Measurements from ENCODE around the gene MACROD2.
"Not testable (repeated sequence)": the region's sequence is repeated elsewhere in the genome, so short reads cannot be mapped to it uniquely, and the experiment has no call there.

Gene MACROD2

DNA sequence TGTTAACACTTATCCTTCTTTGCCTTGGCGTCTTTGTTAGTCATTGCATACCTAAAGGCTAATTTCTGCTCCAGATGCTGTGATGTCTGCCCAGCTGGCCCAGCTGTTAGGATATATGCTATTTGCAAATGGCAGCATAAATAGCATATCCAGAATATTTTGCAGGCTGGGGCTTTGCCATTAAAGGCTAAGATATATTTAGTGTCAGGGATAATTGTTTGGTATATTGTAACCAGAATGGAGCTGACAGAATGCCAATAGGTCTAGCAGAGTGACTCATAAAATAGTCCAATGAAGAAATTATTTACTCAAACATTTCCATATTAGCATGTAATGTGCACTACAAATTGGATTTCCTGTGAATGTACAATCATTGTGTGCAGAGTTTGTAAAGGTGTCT lies 926.2 kb downstream of the MACROD2 start:
- Histone ChIP-seq H3K27me3 (no peaks in the 10 kb centered on the region), H3K27ac (no peak overlapping the region), H3K4me3 (no peak overlapping the region), H4K20me1 (no peaks in the 10 kb centered on the region), H3K4me2 (no peak overlapping the region), H3K9me3 (no peaks in the 10 kb centered on the region), H3K4me1 (no peaks in the 10 kb centered on the region), H3K9ac (no peak overlapping the region), H3K36me3 (no peaks in the 10 kb centered on the region)
- no peak for TF ChIP-seq Cebpa-rat (IDR thresholded peaks at IDR 0.05)

DNA sequence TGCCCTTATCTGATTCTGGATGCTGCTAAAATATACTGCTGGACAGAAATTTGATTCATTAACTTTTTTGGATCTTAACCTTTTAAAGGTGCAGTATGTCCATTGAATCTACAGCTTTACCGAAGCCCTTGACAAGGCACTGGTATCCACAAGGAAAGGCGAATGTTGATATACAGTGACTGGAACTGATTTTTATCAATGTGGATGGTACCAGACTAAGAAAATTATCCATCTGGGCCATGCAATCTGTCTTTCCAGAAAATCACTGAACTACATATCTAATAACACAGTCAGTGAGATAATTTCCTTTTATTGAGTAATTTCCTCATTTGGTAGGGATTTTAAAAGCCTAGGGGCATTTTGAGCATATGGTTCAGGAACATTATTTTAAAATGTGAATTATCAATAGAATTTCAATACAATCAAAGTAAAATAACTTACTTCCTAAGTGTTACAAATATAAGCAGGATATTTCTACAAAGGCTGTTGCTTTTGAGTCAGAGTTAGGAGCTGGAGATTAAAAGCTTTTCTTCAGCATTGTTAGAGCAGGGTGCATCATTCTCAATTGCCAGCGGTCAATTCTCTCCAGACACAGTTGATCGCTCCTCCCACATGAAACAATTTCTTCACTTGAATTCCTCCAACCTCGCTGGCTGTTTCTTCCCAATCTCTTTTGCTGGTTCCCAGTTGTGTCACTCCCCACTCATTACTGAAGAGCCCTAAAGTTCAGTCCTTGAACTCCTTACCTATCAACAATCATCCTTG lies 927.4 kb downstream of the MACROD2 start:
- Histone ChIP-seq H3K36me3 (no peaks in the 10 kb centered on the region), H4K20me1 (no peaks in the 10 kb centered on the region), H3K9ac (no peak overlapping the region), H3K9me3 (no peaks in the 10 kb centered on the region), H3K4me1 (no peaks in the 10 kb centered on the region), H3K4me2 (no peak overlapping the region), H3K27ac (no peak overlapping the region), H3K4me3 (no peak overlapping the region), H3K27me3 (no peaks in the 10 kb centered on the region)
- TF ChIP-seq Cebpa-rat (IDR thresholded peaks at IDR 0.05), result no peak

DNA sequence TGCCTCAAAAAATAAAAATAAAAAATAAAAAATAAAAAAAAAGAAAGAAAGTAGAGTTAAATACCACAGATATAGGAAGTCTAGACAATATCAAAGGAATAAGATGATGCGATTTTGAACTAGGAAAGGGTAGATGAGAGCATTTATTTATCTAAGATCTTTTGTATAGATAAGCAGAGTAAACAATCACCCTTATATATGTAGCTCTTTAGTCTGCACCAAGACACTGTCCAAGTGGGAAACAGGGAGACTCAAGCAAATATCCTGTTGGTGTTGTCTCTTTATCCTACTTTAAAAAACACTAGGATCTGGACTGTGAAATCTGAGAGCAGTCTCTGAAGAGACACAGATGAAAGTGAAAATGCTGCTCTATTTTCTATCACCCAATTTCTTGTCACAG lies 929.1 kb downstream of the MACROD2 start:
- H3K27me3 ChIP-seq, result no peaks in the 10 kb centered on the region
- H3K36me3 ChIP-seq, result no peaks in the 10 kb centered on the region
- no peaks in the 10 kb centered on the region for H4K20me1 ChIP-seq
- H3K4me1 ChIP-seq, result no peaks in the 10 kb centered on the region
- no peak overlapping the region for H3K27ac ChIP-seq
- TF ChIP-seq Cebpa-rat (IDR thresholded peaks at IDR 0.05), result no peak
- H3K4me2 ChIP-seq, result no peak overlapping the region
- no peak overlapping the region for H3K4me3 ChIP-seq
- H3K9ac ChIP-seq, result no peak overlapping the region
- H3K9me3 ChIP-seq, result no peaks in the 10 kb centered on the region

DNA sequence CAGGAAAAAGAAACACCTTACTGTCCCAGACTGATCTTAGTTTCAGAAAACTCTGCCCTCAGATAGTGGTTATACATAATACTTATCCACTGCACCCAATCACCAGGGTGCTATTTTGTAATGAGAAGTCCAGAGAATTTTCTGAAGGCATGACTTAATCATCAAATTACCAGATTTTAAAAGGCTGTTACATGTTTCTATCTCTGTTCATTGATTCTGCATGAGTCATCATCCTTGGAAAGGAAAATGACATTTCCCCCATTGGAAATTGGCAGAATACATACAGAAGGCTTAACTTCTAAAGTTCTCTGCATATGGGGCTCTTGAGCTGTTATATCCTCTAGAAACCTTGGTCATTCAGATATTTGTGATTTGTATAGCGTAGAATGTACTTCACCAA lies 930.0 kb downstream of the MACROD2 start:
- Histone ChIP-seq H3K4me2 (no peak overlapping the region), H4K20me1 (no peaks in the 10 kb centered on the region), H3K4me3 (no peak overlapping the region)

DNA sequence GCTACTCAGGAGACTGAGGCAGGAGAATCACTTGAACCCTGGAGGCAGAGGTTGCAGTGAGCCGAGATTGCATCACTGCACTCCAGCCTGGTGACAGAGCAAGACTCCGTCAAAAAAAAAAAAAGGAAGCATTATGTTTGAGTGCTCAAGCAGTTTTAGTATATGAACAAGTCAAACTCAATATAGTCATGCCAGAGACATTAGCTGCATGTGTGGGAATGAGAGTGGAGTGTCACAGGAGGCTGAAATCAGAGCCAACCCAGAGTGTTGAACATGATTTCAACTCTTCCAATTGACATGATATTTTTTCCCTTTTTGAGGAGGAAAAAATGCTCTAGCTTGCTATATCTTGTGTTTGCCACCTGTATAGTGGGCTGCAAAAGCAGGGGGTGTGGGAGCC lies 931.1 kb downstream of the MACROD2 start:
- H3K36me3 ChIP-seq, result not testable (repeated sequence)

More for the DNA sequence above, 930.0 kb downstream of the MACROD2 start:
- no peak overlapping the region for H3K27ac ChIP-seq
- no peaks in the 10 kb centered on the region for H3K27me3 ChIP-seq
- H3K36me3 ChIP-seq, result no peaks in the 10 kb centered on the region
- H3K4me1 ChIP-seq, result no peaks in the 10 kb centered on the region
- TF ChIP-seq Cebpa-rat (IDR thresholded peaks at IDR 0.05), result no peak
- no peaks in the 10 kb centered on the region for H3K9me3 ChIP-seq
- H3K9ac ChIP-seq, result no peak overlapping the region

DNA sequence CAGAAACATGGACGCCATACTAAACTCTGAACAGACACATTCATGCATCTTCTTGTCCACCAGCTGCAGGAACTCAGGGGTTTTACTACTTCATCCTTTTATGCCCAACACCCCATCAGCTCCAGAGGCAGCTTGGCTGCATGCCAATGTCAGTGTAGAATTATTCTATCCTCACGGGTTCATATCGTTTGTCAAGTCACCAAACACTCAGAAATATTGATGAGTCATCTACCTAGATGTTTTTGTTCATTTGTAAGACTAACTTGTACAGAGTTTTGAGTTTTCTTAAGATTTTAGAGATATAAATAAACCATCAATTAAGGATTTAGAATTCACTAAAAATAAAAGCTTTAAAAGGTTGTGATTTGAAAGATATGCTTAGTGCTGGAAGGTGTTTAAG lies 932.8 kb downstream of the MACROD2 start:
- Histone ChIP-seq H3K27me3 (no peaks in the 10 kb centered on the region), H3K27ac (no peak overlapping the region), H4K20me1 (no peaks in the 10 kb centered on the region), H3K9ac (no peak overlapping the region), H3K4me3 (no peak overlapping the region), H3K4me1 (no peaks in the 10 kb centered on the region), H3K4me2 (no peak overlapping the region), H3K36me3 (no peaks in the 10 kb centered on the region), H3K9me3 (no peaks in the 10 kb centered on the region)
- no peak for TF ChIP-seq Cebpa-rat (IDR thresholded peaks at IDR 0.05)

More for the DNA sequence above, 931.1 kb downstream of the MACROD2 start:
- not testable (repeated sequence) for H3K4me3 ChIP-seq, H3K27ac ChIP-seq, H3K27me3 ChIP-seq, H3K9ac ChIP-seq, H4K20me1 ChIP-seq, H3K4me1 ChIP-seq, H3K9me3 ChIP-seq, H3K4me2 ChIP-seq

DNA sequence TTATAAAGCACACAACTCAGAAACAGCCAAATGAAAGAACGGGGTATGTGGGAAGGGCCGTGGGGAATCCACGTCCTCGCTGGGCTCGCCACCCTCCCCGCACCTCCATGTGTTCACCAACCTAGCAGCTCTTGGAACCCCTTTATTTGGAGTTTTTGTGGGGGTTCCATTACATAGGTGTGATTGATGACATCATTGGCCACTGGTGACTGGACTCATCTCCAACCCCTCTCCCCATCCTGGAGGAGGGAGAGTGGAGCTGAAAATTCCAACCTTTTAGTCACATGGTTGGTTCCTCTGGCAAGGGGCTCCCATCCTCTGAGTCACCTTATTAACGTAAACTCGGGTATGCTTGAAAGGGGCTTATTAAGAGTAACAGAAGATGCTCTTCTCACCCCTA lies 934.1 kb downstream of the MACROD2 start:
- Histone ChIP-seq H3K4me3 (no peak overlapping the region), H3K4me2 (no peak overlapping the region), H3K9ac (no peak overlapping the region), H3K27ac (no peak overlapping the region), H3K27me3 (no peaks in the 10 kb centered on the region), H3K4me1 (no peaks in the 10 kb centered on the region), H3K9me3 (no peaks in the 10 kb centered on the region), H3K36me3 (no peaks in the 10 kb centered on the region), H4K20me1 (no peaks in the 10 kb centered on the region)
- no peak for TF ChIP-seq Cebpa-rat (IDR thresholded peaks at IDR 0.05)

DNA sequence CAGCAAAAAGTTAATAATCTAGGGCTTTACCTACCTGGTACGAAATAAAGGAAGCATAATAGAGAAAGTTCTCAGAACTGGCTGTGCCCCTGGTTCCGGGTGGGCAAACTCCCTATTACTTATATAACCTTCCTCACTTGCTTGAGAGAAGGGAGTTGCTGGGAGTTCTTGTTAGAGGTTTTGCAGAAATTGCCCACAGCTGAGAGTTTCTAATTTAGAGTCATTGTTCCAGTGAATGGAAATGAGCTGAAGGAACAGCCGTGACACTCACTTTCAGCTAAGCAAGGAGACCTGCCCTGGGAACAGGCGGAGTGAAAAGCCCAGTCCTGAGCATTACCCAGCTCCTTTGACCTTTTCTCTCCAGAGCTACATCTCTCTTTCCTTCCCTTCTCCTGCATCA lies 936.7 kb downstream of the MACROD2 start:
- Histone ChIP-seq H3K4me2 (no peak overlapping the region), H3K4me3 (no peak overlapping the region), H3K27me3 (no peaks in the 10 kb centered on the region), H3K4me1 (no peaks in the 10 kb centered on the region), H3K9ac (no peak overlapping the region), H3K36me3 (no peaks in the 10 kb centered on the region), H4K20me1 (no peaks in the 10 kb centered on the region), H3K27ac (no peak overlapping the region), H3K9me3 (no peaks in the 10 kb centered on the region)
- no peak for TF ChIP-seq Cebpa-rat (IDR thresholded peaks at IDR 0.05)

DNA sequence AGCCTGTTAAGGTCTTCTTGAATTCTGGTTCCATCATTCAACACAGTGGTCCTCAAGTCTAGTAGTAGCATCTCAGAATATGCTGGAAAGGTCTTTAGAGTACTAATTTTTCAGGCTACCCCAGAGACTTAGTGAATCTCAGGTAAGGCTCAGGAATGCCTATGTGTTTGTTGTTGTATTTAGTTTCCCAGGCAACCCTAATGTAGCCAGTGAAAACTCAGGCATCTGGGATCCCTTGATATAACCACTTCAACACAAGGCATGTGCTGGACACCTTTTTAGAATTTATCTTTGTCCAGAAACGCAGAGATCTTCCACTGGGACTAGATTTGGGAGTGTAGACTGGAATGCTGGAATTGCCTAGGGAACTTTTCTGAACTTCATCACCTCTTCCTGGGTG lies 940.0 kb downstream of the MACROD2 start:
- H3K27ac ChIP-seq, result no peak overlapping the region
- no peak overlapping the region for H3K4me2 ChIP-seq
- H3K4me3 ChIP-seq, result no peak overlapping the region
- no peaks in the 10 kb centered on the region for H3K36me3 ChIP-seq
- no peaks in the 10 kb centered on the region for H4K20me1 ChIP-seq
- H3K9me3 ChIP-seq, result peaks cover 4% of the 10 kb centered on the region; the same call in 1 of the 2 replicates
- no peaks in the 10 kb centered on the region for H3K27me3 ChIP-seq
- no peak for TF ChIP-seq Cebpa-rat (IDR thresholded peaks at IDR 0.05)
- no peaks in the 10 kb centered on the region for H3K4me1 ChIP-seq
- H3K9ac ChIP-seq, result no peak overlapping the region

DNA sequence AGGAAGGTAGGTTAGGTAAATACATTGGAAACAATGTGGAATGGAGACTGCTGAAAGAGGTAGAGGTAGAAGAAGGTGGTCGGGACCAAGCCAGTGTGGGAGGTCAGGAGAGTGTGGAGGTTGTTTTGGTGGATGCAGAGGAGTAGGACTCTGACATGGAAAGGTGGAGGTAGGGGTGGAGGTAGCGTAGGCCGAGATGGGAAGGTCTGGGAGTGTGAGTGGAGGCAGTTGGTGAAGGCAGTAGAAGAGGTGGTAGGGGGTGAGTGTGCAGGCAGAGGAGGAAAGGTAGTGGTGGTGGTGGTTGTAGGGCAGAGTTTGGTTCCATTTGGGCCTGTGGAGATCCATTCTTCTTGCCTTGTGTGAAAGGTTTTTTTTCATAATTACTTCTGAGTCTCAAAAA lies 941.7 kb downstream of the MACROD2 start:
- no peaks in the 10 kb centered on the region for H3K36me3 ChIP-seq
- H3K27me3 ChIP-seq, result no peaks in the 10 kb centered on the region
- H4K20me1 ChIP-seq, result no peaks in the 10 kb centered on the region
- H3K9me3 ChIP-seq, result peaks cover 4% of the 10 kb centered on the region; the same call in 1 of the 2 replicates
- no peak overlapping the region for H3K27ac ChIP-seq
- no peaks in the 10 kb centered on the region for H3K4me1 ChIP-seq
- H3K4me3 ChIP-seq, result no peak overlapping the region
- H3K4me2 ChIP-seq, result no peak overlapping the region
- TF ChIP-seq Cebpa-rat (IDR thresholded peaks at IDR 0.05), result no peak
- no peak overlapping the region for H3K9ac ChIP-seq

DNA sequence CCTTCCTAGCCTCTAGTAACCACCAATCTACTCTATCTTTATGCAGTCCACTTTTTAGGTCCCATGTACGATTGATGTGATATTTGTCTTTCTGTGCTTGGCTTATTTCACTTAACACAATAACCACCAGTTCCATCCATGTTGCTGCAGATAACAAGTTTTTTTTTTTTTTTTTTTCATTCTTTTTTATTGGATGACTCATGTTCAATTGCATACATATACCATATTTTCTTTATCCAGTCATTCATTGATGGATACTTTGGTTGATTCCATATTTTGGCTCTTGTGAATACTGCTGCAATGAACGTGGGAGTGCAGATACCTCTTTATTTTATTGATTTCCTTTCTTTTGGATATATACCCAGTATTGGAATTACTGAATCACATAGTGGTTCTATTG lies 942.5 kb downstream of the MACROD2 start:
- no peaks in the 10 kb centered on the region for H4K20me1 ChIP-seq
- no peak for TF ChIP-seq Cebpa-rat (IDR thresholded peaks at IDR 0.05)
- H3K9me3 ChIP-seq, result peaks cover 4% of the 10 kb centered on the region; the same call in 1 of the 2 replicates
- H3K4me3 ChIP-seq, result no peak overlapping the region
- no peaks in the 10 kb centered on the region for H3K27me3 ChIP-seq
- H3K27ac ChIP-seq, result no peak overlapping the region
- H3K4me2 ChIP-seq, result no peak overlapping the region
- H3K36me3 ChIP-seq, result no peaks in the 10 kb centered on the region
- H3K4me1 ChIP-seq, result no peaks in the 10 kb centered on the region
- H3K9ac ChIP-seq, result no peak overlapping the region

Data from BLaER1 (cell line).